SK-N-SH (cell line): ENCODE results near the gene RGS9. TPM values are rescaled to one million over a fixed set of nuclear protein-coding genes. Genes with fewer than 3 reads are reported as not detected.

Source experiments
- CTCF ChIA-PET: fragments of 300-600, 350-600 bp; formaldehyde crosslinking; extraction: SDS; loops from one replicate; lab custom pipeline; 2021; lab: Yijun Ruan, JAX
- POLR2A ChIA-PET: fragments of 350-600 bp; sonication (Branson Sonifier 250); formaldehyde crosslinking; extraction: SDS; loops from one replicate; lab custom pipeline; 2020; ENCODE audit warnings: antibody characterized with exemption, inconsistent platforms; lab: Yijun Ruan, JAX
- DNase-seq: peaks from one replicate; pipeline ENCODE4 v3.0.0; 2012
- H2AFZ ChIP-seq: fragments of 200-600 bp; sonication (generic); 2 replicates; pipeline ENCODE4 v1.8.1; 2016; ENCODE audit warnings: antibody characterized with exemption, mild to moderate bottlenecking, low read depth
- H3F3A ChIP-seq: fragments of 200-600 bp; sonication (generic); replicated peaks from 2 replicates; pipeline ENCODE3; 2016; ENCODE audit warnings: antibody characterized with exemption, mild to moderate bottlenecking; ENCODE audit not compliant: insufficient read depth
- H3K27ac ChIP-seq, 2 experiments: fragments of 200-500 bp in 1 of 2; fragments of 200-600 bp in 1 of 2; sonication (Bioruptor generic) in 1 of 2; sonication (generic), shearing (Covaris generic) in 1 of 2; 2 replicates each; pipeline versions ENCODE4 v1.5.1 to v1.6.1; 2014 to 2016; ENCODE audit warnings: low read depth in 2 of 2, inconsistent platforms in 1 of 2, low read length in 1 of 2, mild to moderate bottlenecking in 1 of 2, mixed read lengths in 1 of 2
- H3K27me3 ChIP-seq: fragments of 200-600 bp; sonication (generic), shearing (Covaris generic); 2 replicates; pipeline ENCODE4 v1.6.1; 2016; ENCODE audit warnings: mixed run types; ENCODE audit not compliant: insufficient read depth
- H3K36me3 ChIP-seq, 2 experiments: fragments of 200-500 bp in 1 of 2; fragments of 200-600 bp in 1 of 2; sonication (Bioruptor generic) in 1 of 2; sonication (generic) in 1 of 2; replicated peaks in 1 of 2; 2 replicates each; pipeline versions ENCODE3 to v1.5.1; 2014 to 2016; ENCODE audit warnings: low read length in 1 of 2, mild to moderate bottlenecking in 1 of 2; ENCODE audit not compliant: insufficient read depth in 2 of 2, control insufficient read depth in 1 of 2
- H3K4me1 ChIP-seq, 2 experiments: fragments of 200-500 bp in 1 of 2; fragments of 200-600 bp in 1 of 2; sonication (Bioruptor generic) in 1 of 2; sonication (generic), shearing (Covaris generic) in 1 of 2; 2 replicates each; pipeline versions ENCODE4 v1.5.1 to v1.6.1; 2014 to 2016; ENCODE audit warnings: low read depth in 1 of 2, low read length in 1 of 2, mixed run types in 1 of 2; ENCODE audit not compliant: insufficient read depth in 2 of 2, control insufficient read depth in 1 of 2
- H3K4me2 ChIP-seq: fragments of 200-600 bp; sonication (generic), shearing (Covaris generic); 2 replicates; pipeline ENCODE4 v1.6.1; 2017; ENCODE audit warnings: mixed run types
- H3K4me3 ChIP-seq, 2 experiments: fragments of 200-500 bp in 1 of 2; fragments of 200-600 bp in 1 of 2; sonication (Bioruptor generic) in 1 of 2; sonication (generic), shearing (Covaris generic) in 1 of 2; 2 replicates each; pipeline versions ENCODE4 v1.5.1 to v1.8.1; 2014 to 2016; ENCODE audit warnings: low read depth in 2 of 2, inconsistent platforms in 1 of 2, low read length in 1 of 2, mild to moderate bottlenecking in 1 of 2, mixed read lengths in 1 of 2, moderate library complexity in 1 of 2
- H3K79me2 ChIP-seq: fragments of 200-600 bp; sonication (generic); 2 replicates; pipeline ENCODE4 v1.8.1; 2017; ENCODE audit warnings: mild to moderate bottlenecking; ENCODE audit not compliant: insufficient read depth
- H3K9ac ChIP-seq: fragments of 200-600 bp; sonication (generic); 2 replicates; pipeline ENCODE4 v1.6.1; 2017; ENCODE audit warnings: mixed run types
- H3K9me2 ChIP-seq: fragments of 200-600 bp; sonication (generic); 2 replicates; pipeline ENCODE4 v1.6.1; 2017; ENCODE audit warnings: mixed run types
- H3K9me3 ChIP-seq: fragments of 200-600 bp; sonication (generic); 2 replicates; pipeline ENCODE4 v1.6.1; 2017; ENCODE audit warnings: mixed run types, mild to moderate bottlenecking, moderate library complexity
- H4K20me1 ChIP-seq: fragments of 200-600 bp; sonication (generic); 2 replicates; pipeline ENCODE4 v1.6.1; 2017; ENCODE audit warnings: mild to moderate bottlenecking, mixed run types; ENCODE audit not compliant: insufficient read depth
- ELF1 ChIP-seq: IDR thresholded peaks from 2 replicates; pipeline ENCODE4 v1.4.0; 2012
- EP300 ChIP-seq, 2 experiments: IDR thresholded peaks; 2 replicates each; pipeline versions ENCODE4 v1.4.0 to v1.6.1; 2012; ENCODE audit warnings: borderline replicate concordance in 1 of 2, low read depth in 1 of 2, low read length in 1 of 2
- EZH2phosphoT487 ChIP-seq: fragments of 200-600 bp; sonication (generic); IDR thresholded peaks from 2 replicates; pipeline ENCODE4 v1.6.1; 2017; ENCODE audit warnings: low read depth, mixed run types, mild to moderate bottlenecking, antibody characterized with exemption, moderate library complexity, borderline replicate concordance
- FOXJ3 ChIP-seq: sonication (generic); formaldehyde crosslinking; IDR thresholded peaks from 2 replicates; pipeline ENCODE4 v1.5.1; 2020; ENCODE audit warnings: mild to moderate bottlenecking, missing genetic modification reagents
- GATA2 ChIP-seq: sonication (generic); formaldehyde crosslinking; IDR thresholded peaks from 2 replicates; pipeline ENCODE4 v1.5.0; 2020; ENCODE audit warnings: mild to moderate bottlenecking, missing genetic modification reagents
- JUND ChIP-seq: IDR thresholded peaks from 2 replicates; pipeline ENCODE4 v1.4.0; 2012
- NFIC ChIP-seq: IDR thresholded peaks from 2 replicates; pipeline ENCODE4 v1.4.0; 2012; ENCODE audit warnings: borderline replicate concordance
- RAD21 ChIP-seq: IDR thresholded peaks from 2 replicates; pipeline ENCODE4 v1.6.1; 2012; ENCODE audit warnings: mild to moderate bottlenecking, low read length
- RFX5 ChIP-seq: IDR thresholded peaks from 2 replicates; pipeline ENCODE4 v1.6.1; 2012; ENCODE audit warnings: mild to moderate bottlenecking, improper control_type of control experiment, low read length
- RXRA ChIP-seq: IDR thresholded peaks from 2 replicates; pipeline ENCODE4 v1.4.0; 2012; ENCODE audit warnings: low read depth, mild to moderate bottlenecking, borderline replicate concordance
- SIN3A ChIP-seq: IDR thresholded peaks from 2 replicates; pipeline ENCODE4 v1.6.1; 2012; ENCODE audit warnings: low read depth, mild to moderate bottlenecking, low read length, moderate library complexity, borderline replicate concordance
- SMC3 ChIP-seq: IDR thresholded peaks from 2 replicates; pipeline ENCODE4 v1.6.1; 2012; ENCODE audit warnings: low read depth, low read length, improper control_type of control experiment
- TAF1 ChIP-seq: IDR thresholded peaks from 2 replicates; pipeline ENCODE4 v1.6.1; 2012; ENCODE audit warnings: low read depth, mild to moderate bottlenecking, low read length, moderate library complexity, borderline replicate concordance
- TCF12 ChIP-seq: IDR thresholded peaks from 2 replicates; pipeline ENCODE4 v1.4.0; 2012
- YY1 ChIP-seq: IDR thresholded peaks from 2 replicates; pipeline ENCODE4 v1.4.0; 2012; ENCODE audit warnings: low read depth, mild to moderate bottlenecking
- WGBS: methylation state at CpG from one replicate; pipeline ENCODE4 v1.1.6; 2017; ENCODE audit warnings: low lambda C conversion rate; 5-methylcytosine and 5-hydroxymethylcytosine counted together
- polyA plus RNA-seq, 3 experiments: library from polyadenylated mRNA; depleted of rRNA; stranded (reverse); fragments of >200 nt; gene quantifications; 2 replicates each; pipeline ENCODE4 v1.2.3, GENCODE V29; 2012
- TF ChIP-seq, protein P1 (sequence below): fragments of 150-350 bp; IDR thresholded peaks from 2 replicates; pipeline ENCODE4 v1.6.1; 2016; ENCODE audit warnings: mild to moderate bottlenecking, low read depth, low read length
- TF ChIP-seq, protein P2 (sequence below): fragments of 200-600 bp; sonication (generic); IDR thresholded peaks from 2 replicates; pipeline ENCODE4 v1.6.1; 2017; ENCODE audit warnings: antibody characterized with exemption, mild to moderate bottlenecking, moderate library complexity
- TF ChIP-seq, protein P3 (sequence below): IDR thresholded peaks from 2 replicates; pipeline ENCODE4 v1.4.0; 2012; ENCODE audit warnings: low read depth, borderline replicate concordance
- TF ChIP-seq, protein P4 (sequence below): IDR thresholded peaks from 2 replicates; pipeline ENCODE4 v1.6.1; 2012; ENCODE audit warnings: mild to moderate bottlenecking, low read depth, low read length, moderate library complexity

Gene RGS9
- polyA plus RNA-seq, 1 of the 3 experiments (the other 2 are of a cell fraction): 1.4 TPM

DNA sequence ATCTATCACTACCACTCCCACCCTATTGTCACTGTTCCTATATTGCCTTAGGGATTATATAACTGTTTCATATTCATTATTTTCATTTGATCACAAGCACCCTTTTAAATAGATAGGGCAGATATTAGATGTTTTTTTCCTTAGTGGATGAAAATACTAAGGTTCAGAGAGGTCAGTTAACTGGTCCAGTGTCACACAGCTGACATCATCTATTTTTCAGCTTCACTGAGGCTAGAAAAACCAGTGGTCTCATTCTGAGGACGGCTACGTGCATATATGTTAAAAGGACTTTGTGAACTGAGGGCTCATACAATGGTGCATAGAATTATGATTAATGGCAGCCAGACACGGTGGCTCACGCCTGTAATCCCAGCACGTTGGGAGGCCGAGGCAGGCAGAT lies 29.0 kb upstream of the RGS9 start:
- Histone ChIP-seq H3K36me3 (no peaks in the 10 kb centered on the region), H2AFZ (no peak overlapping the region), H3K27ac (no peak overlapping the region), H3K27me3 (no peaks in the 10 kb centered on the region), H3K4me1 (peaks cover 0 to 6% of the 10 kb centered on the region in 2 experiments; a peak in 1 of 4 replicates), H4K20me1 (0 out of 2 replicates have a peak, but pooled peaks cover 3% of the 10 kb centered on the region), H3K4me3 (no peak overlapping the region), H3K9me2 (no peaks in the 10 kb centered on the region)
- CTCF ChIA-PET: interaction anchor here (0.7 to 2.6 kb wide), 3 partner anchors 8 to 29 kb away, joined by 3 to 19 read pairs (median 6); partner anchors contain the start of gene RGS9
- DNase-seq: no peak
- TF ChIP-seq, protein P1, sequence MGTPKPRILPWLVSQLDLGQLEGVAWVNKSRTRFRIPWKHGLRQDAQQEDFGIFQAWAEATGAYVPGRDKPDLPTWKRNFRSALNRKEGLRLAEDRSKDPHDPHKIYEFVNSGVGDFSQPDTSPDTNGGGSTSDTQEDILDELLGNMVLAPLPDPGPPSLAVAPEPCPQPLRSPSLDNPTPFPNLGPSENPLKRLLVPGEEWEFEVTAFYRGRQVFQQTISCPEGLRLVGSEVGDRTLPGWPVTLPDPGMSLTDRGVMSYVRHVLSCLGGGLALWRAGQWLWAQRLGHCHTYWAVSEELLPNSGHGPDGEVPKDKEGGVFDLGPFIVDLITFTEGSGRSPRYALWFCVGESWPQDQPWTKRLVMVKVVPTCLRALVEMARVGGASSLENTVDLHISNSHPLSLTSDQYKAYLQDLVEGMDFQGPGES: no peak
- TF ChIP-seq RAD21 (no peak), FOXJ3 (CRISPR knock-in tag) (no peak), RFX5 (no peak), ELF1 (no peak), NFIC (no peak), GATA2 (CRISPR knock-in tag) (no peak), YY1 (no peak), TCF12 (no peak), EZH2phosphoT487 (no peak), EP300 (IDR thresholded peaks at IDR 0.05; ENCODE audit: borderline replicate concordance in 1 of 2, low read depth in 1 of 2, low read length in 1 of 2) (no peak)
- TF ChIP-seq, protein P2, sequence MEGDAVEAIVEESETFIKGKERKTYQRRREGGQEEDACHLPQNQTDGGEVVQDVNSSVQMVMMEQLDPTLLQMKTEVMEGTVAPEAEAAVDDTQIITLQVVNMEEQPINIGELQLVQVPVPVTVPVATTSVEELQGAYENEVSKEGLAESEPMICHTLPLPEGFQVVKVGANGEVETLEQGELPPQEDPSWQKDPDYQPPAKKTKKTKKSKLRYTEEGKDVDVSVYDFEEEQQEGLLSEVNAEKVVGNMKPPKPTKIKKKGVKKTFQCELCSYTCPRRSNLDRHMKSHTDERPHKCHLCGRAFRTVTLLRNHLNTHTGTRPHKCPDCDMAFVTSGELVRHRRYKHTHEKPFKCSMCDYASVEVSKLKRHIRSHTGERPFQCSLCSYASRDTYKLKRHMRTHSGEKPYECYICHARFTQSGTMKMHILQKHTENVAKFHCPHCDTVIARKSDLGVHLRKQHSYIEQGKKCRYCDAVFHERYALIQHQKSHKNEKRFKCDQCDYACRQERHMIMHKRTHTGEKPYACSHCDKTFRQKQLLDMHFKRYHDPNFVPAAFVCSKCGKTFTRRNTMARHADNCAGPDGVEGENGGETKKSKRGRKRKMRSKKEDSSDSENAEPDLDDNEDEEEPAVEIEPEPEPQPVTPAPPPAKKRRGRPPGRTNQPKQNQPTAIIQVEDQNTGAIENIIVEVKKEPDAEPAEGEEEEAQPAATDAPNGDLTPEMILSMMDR: no peak
- TF ChIP-seq, protein P3, sequence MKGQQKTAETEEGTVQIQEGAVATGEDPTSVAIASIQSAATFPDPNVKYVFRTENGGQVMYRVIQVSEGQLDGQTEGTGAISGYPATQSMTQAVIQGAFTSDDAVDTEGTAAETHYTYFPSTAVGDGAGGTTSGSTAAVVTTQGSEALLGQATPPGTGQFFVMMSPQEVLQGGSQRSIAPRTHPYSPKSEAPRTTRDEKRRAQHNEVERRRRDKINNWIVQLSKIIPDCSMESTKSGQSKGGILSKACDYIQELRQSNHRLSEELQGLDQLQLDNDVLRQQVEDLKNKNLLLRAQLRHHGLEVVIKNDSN: no peak
- TF ChIP-seq, all 33 proteins: peak for 0
- Histone ChIP-seq H3F3A (peaks cover 14% of the 10 kb centered on the region), H3K9me3 (no peaks in the 10 kb centered on the region), H3K79me2 (no peaks in the 10 kb centered on the region), H3K4me2 (no peak overlapping the region), H3K9ac (no peak overlapping the region)
- WGBS: 94% methylated on average over 6 of the region's 6 CpGs
- POLR2A ChIA-PET: interaction anchor here (0.7 kb wide), 1 partner anchor 15 kb away, joined by 3 read pairs; no protein-coding TSS in a partner anchor

DNA sequence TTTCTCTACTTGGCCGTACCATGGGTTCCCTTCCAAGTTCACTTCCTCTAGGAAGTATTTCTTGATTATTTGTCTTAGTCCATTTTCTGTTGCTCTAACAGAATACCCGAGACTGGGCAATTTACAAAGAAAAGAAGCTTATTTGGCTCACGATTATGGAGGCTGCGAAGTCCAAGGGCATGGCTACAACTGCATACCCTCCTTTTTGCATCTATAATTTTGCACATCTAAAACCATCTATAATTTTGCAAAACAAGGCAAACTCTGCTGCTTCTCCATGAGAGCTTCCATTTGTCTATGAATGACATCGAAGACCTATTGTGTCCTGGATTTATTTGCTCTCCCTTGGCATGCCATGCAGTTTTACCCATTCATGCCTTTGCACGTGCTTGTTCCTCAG lies 27.6 kb upstream of the RGS9 start:
- WGBS: 37% methylated on average over 6 of the region's 6 CpGs
- CTCF ChIA-PET: interaction anchor here (1.1 to 2.6 kb wide), 4 partner anchors 9 to 34 kb away, joined by 3 to 19 read pairs (median 5); no protein-coding TSS in a partner anchor

More for the DNA sequence above, 27.6 kb upstream of the RGS9 start:
- no peaks in the 10 kb centered on the region for H3K79me2 ChIP-seq
- H3K9ac ChIP-seq: no peak overlapping the region
- no peak overlapping the region for H2AFZ ChIP-seq
- no peak overlapping the region for H3K4me3 ChIP-seq
- peaks cover 0 to 6% of the 10 kb centered on the region in 2 experiments; a peak in 1 of 4 replicates for H3K4me1 ChIP-seq
- H3K9me3 ChIP-seq: no peaks in the 10 kb centered on the region
- no peak overlapping the region for H3K4me2 ChIP-seq
- TF ChIP-seq, protein P1: no peak
- TF ChIP-seq RXRA (no peak), JUND (no peak), RAD21 (no peak), SMC3 (no peak), SIN3A (no peak), TAF1 (no peak), EZH2phosphoT487 (no peak), RFX5 (no peak)
- TF ChIP-seq, protein P4, sequence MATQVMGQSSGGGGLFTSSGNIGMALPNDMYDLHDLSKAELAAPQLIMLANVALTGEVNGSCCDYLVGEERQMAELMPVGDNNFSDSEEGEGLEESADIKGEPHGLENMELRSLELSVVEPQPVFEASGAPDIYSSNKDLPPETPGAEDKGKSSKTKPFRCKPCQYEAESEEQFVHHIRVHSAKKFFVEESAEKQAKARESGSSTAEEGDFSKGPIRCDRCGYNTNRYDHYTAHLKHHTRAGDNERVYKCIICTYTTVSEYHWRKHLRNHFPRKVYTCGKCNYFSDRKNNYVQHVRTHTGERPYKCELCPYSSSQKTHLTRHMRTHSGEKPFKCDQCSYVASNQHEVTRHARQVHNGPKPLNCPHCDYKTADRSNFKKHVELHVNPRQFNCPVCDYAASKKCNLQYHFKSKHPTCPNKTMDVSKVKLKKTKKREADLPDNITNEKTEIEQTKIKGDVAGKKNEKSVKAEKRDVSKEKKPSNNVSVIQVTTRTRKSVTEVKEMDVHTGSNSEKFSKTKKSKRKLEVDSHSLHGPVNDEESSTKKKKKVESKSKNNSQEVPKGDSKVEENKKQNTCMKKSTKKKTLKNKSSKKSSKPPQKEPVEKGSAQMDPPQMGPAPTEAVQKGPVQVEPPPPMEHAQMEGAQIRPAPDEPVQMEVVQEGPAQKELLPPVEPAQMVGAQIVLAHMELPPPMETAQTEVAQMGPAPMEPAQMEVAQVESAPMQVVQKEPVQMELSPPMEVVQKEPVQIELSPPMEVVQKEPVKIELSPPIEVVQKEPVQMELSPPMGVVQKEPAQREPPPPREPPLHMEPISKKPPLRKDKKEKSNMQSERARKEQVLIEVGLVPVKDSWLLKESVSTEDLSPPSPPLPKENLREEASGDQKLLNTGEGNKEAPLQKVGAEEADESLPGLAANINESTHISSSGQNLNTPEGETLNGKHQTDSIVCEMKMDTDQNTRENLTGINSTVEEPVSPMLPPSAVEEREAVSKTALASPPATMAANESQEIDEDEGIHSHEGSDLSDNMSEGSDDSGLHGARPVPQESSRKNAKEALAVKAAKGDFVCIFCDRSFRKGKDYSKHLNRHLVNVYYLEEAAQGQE: no peak
- DNase-seq: no peak
- POLR2A ChIA-PET: no interaction called here
- H3F3A ChIP-seq: peaks cover 14% of the 10 kb centered on the region
- H4K20me1 ChIP-seq: 0 out of 2 replicates have a peak, but pooled peaks cover 3% of the 10 kb centered on the region
- H3K36me3 ChIP-seq: no peaks in the 10 kb centered on the region
- H3K27me3 ChIP-seq: no peaks in the 10 kb centered on the region
- H3K27ac ChIP-seq: no peak overlapping the region
- H3K9me2 ChIP-seq: no peaks in the 10 kb centered on the region
